ENCODE data around the gene IQGAP3.

Gene IQGAP3

DNA sequence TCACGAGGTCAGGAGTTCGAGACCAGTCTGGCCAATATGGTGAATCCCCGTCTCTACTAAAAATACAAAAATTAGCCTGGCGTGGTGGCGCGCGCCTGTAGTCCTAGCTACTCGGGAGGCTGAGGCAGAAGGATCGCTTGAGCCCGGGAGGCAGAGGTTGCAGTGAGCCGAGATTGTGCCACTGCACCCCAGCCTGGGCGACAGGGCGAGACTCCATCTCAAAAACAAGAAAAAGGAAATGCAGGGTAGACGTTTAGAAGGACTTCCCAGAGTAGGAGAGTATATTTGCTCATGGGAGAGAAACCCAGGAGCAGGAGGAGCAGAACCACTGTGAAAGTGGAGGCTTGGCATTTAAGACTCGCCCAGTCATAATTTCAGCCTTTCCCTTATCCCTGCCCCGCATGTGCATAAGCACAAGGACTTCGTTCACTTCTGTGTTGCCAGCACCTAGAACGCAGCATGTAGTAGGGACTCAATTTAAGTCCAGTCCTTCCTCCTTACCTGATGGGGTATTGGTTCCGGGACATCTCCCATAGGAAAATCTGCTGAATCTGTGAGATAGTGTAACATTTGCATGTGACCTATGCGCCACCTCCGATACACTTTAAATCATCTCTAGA is 66.6 kb downstream of the IQGAP3 start:
- no peak for DNase-seq

GRCh38 chr1:156504821-156505678 is 67.3 kb downstream of the IQGAP3 start:
- DNase-seq, result peak; percentile 94

GRCh38 chr1:156504438-156504813 is 67.9 kb downstream of the IQGAP3 start:
- no peak for DNase-seq

DNA sequence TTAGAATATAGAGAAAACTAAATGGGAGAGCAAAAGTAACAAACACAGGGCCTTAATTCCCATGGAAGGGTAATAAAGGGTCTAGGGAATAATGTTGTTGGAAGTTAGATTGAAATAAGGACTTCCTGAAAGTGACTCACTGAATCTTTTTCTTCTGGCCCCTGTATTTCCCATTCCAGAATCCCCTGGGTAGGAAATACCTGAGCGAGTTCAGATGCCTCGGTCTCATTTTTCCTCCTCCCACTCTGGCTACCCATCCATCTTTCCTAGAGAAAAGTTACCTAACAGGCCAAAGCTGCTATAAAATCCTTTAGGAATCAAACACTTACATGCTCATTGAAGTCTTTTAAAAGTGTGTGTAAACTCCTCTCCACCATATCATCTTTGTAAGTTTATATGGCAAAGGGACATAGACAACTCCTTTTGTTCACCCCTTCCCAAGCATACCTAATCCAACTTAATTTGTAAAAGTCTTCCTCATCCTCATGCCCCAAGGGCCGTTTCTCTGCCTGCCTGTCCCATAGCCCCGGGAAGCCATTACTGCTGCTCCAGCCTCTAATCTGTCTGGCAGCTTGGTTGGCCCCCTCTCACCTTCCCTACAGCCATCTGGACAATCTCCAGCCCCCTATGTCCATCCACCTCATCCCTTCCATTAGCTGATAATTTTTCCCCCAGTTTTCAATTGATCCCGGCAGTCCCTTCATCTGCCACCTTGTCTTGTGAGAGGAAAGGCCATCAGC is 68.5 kb downstream of the IQGAP3 start:
- DNase-seq, result no peak

DNA sequence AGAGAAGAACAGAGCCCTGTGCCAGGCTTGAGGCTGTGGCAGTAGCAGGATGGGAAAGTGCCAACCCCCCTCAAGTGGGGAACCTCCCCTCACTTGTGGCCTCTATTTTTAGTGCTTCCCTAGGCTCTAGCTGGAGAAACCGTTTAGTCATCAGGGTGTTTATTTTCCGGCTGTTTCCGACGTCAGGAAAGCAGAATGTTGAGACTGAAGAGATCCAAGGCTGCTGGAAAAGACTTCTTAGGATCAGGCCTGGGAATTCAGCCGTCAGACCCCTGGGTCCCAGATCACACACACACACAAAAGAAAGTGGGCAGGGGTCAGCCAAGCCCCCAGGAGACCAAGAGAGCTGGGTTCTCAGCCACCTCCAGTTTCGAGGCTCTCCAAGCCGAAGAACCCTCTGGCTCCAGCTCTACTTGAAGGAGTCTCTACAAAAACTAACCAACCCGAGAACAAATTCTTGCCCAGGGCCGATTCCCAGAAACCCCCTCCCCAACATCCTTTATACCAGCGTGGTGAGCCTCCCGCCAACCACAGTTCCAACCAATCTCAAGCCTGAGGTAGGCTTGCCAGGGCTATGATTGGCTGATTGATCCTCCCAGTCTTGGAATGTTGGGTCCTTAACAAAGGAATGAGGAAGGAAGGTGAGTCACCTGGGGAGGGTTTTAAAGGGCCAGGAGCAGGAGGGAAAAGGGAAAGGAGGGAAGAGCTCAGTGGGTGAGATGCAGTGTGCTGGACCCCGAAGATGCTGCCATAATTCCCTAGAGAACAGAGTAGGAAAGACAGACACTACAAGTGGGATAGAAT is 69.3 kb downstream of the IQGAP3 start:
- no peak for DNase-seq

DNA sequence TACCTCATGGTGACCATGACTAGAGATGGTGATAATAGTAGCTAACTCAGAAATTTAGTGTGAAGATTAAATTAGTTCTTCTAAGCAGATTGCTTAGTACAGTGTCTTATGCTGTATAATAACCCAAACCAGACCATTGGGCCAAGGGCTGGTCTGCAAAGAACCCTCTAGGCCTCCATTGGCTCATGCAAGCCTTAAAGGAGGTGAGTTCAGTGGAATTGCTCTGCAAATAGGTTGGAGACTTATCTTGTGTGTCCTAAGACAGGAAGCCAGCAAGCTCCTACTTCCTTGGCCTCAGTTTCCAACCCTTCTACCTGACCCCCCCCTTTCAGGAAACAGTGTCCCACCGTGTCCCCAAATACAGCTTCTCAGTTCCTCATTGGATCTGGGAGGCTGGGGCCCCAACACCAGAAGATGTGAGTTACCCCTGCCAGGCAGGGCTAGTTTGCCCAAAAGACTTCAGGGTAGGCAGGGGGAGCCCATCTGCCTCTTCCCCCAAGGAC is 69.9 kb downstream of the IQGAP3 start:
- DNase-seq, result no peak

- DNase-seq, result peak; percentile 94
Measured at GRCh38 chr1:156500793-156501506, 71.4 kb downstream of the IQGAP3 start.

- DNase-seq, result no peak
Measured at GRCh38 chr1:156500543-156500792, 71.9 kb downstream of the IQGAP3 start, which contains the start of gene MEF2D. Gene MEF2D, minus strand, starts transcription at chr1:156500775. Its CDS starts 17,483 bp downstream, at chr1:156483292.

GRCh38 chr1:156499842-156500542 is 72.4 kb downstream of the IQGAP3 start:
- no peak for DNase-seq

GRCh38 chr1:156499194-156499841 is 73.0 kb downstream of the IQGAP3 start:
- DNase-seq, result no peak

GRCh38 chr1:156498432-156499193 is 73.8 kb downstream of the IQGAP3 start:
- no peak for DNase-seq

- DNase-seq, result no peak
Measured at GRCh38 chr1:156497743-156498431, 74.5 kb downstream of the IQGAP3 start.

DNA sequence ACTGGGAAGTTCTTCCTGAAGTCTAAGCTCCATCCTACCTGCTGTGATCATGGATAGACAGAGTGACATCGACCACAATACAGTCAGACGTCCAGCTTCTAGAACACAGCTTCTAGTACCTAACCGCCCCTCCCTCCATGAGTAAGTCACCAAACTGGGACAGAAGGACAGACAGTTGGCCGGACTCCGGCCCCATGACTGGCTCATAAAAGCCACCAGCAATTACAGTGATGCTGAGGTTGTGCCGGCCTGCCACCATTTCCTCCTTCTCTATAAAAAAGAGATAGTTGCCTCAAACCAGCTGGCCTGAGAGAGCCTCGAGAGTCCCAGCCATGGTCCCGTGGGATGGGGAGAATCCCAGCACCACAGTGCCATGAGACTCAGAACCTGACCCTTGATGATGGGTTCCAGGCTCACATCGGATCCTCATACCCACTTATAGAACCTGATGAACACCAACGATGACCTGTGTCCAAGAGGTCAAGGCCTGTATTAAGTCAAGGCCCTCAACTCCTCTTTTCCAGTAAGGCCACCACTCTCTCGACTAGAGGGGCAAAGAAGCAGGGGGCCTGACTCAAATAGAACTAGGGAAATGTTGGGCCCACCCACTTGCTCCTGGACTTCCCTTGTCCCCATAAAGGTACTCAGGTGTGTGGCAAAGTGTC is 75.2 kb downstream of the IQGAP3 start:
- DNase-seq, result no peak

DNA sequence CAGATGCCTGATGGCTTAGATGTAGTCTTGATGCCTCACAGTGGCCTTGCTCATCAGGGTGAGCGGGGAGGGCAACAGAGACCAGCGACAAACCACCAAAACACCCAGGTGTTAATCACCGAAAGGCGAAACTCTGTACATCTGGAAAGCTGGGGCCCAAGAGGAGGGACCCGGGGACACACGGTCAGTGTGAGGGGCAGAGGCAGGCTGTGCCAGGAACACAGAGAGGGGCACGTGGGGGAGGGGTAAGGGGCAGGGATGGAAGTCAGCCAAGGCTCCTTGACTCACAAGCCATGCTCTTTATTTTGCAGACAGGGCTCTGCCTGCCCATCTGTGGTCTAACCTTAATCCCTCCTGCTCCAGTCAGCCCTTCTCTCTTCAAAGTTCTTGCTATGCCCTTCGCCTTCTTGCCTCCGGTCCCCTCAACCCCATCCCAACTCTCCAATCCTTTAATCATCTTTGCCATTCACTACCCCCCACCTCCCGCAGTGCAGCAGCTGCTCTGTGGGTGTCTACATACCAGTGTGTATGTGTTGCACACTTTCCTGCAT is 76.1 kb downstream of the IQGAP3 start:
- no peak for DNase-seq

- no peak for DNase-seq
Measured at GRCh38 chr1:156495401-156496140, 76.8 kb downstream of the IQGAP3 start.

DNA sequence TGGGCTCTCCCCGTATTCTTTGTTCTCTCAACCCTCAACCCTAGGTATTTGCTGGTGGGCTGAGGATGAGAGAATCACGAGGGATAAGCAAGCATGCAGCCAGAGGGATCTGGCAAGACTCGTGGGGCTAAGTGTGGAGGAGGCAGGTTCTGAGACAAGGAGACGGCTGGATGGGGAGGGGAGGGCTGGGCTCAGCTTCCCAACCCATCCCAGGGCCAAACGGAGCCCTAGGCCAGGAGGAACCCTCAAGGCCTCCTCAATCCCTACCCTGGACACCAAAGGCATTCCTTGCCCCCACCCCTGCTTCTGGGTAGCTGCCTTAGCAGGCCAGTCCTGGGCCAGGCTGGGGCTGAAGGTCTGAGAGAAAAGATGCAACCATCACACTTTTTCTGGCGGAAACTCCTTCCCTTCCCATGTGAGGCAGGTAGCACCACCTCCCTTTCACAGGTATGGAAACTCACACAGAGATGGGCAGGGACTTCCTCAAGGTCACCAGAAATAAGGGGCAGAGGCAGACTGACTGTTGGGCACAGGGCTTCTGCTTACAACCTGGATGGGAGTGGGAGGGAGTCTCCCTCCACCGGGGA is 78.0 kb downstream of the IQGAP3 start:
- no peak for DNase-seq

DNA sequence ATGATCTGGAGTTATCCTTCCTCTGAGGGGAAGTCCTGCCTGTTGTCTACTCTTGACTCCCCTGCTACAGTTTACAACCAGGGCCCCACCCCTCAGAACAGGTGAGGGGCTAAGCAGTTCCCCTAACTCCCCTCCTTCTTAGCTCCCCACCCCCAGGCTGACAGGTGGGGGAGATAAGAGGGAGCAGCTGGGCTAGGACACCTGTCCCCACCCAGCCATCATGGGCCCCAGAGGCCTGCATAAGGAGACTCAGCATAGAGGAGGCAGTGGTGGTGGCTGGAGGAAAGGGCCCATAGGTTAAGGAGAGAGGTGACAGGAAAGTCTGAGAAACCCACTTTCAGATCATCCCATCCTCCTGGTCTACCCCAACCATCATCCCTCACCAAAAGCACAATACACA is 78.6 kb downstream of the IQGAP3 start:
- DNase-seq, result no peak

Measured in COR-L47 (cell line).